ENCODE measurements around the gene DBP.
A peak's percentile ranks its signal among the peaks of the same experiment; 100 is the strongest.

DNA sequence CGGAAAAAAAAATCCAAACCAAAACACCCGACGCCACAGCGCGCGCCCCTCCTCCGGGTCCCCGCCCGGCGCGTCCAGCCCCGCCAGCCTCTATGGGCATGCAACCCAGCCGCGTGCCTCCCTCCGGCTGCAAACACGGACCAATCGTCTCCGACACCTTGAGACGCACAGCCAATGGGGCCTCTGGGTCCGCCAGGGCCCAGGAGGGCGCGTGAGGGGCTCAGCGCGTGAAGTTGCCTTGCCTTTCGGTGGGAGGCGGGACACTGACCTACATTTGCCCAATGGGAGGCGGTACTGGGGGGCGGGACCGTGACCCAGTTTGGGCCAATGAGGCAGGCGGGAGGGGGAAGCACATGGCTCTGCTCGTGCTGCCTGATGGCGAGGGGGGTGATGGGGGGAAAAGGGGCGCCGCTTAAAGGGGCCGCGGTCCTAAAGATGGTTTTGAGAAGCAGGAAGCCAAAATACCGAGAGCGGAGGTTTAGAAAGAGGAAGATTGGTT lies 319 bp upstream of the DBP start:
- TF ChIP-seq POLR2AphosphoS5 (IDR thresholded peaks at IDR 0.05) (peak; percentile 67 to 91 (median 89)), POLR2A (IDR thresholded peaks at IDR 0.05) (no peak)
- TF ChIP-seq, protein P1, sequence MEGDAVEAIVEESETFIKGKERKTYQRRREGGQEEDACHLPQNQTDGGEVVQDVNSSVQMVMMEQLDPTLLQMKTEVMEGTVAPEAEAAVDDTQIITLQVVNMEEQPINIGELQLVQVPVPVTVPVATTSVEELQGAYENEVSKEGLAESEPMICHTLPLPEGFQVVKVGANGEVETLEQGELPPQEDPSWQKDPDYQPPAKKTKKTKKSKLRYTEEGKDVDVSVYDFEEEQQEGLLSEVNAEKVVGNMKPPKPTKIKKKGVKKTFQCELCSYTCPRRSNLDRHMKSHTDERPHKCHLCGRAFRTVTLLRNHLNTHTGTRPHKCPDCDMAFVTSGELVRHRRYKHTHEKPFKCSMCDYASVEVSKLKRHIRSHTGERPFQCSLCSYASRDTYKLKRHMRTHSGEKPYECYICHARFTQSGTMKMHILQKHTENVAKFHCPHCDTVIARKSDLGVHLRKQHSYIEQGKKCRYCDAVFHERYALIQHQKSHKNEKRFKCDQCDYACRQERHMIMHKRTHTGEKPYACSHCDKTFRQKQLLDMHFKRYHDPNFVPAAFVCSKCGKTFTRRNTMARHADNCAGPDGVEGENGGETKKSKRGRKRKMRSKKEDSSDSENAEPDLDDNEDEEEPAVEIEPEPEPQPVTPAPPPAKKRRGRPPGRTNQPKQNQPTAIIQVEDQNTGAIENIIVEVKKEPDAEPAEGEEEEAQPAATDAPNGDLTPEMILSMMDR (IDR thresholded peaks at IDR 0.05 in 8 of 11, conservative IDR thresholded peaks at IDR 0.05 in 3 of 11): peak in 1 of 11 experiments; percentile 2

All from spleen (tissue), 7 donors.